Activated CD4-positive, CD25-positive, alpha-beta regulatory T cell treated with anti-CD3 and anti-CD28 coated beads, Interleukin-2, amount 50 U/mL, for 16 hours (primary cell): ENCODE data around the gene TCAIM.
"Not testable (repeated sequence)": the region's sequence is repeated elsewhere in the genome, so short reads cannot be mapped to it uniquely, and the experiment has no call there.

Experiments used
- DNase-seq: peaks from one replicate; pipeline ENCODE4 v3.0.0-alpha.2; 2020; ENCODE audit warnings: low read depth, low spot score

The TCAIM gene

GRCh38 chr3:44343421-44343820 is 4.9 kb downstream of the TCAIM start:
- no peak for DNase-seq

- DNase-seq: not testable (repeated sequence)
These were observed 8.0 kb downstream of the TCAIM start for GRCh38 chr3:44346590-44346989.

DNA sequence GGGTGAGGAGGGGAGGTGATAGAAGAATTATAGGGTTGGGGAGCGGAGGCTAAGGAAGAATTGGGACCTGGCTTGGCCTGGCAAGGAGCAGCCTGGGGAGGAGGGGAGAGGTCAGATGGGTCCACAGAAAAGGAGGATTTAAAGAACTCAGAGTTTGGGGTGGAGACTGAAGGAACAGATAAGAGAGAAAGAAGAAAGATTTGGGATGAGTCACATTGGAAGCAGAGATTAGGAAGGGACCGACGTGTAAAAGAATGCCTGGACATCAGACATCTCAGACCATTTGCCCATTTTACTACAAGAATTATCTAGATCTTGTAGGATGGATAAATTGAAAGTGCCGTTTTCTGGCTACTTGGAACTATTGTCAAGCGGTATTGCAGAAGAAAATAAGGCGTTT is 10.4 kb downstream of the TCAIM start:
- DNase-seq: no peak

- no peak for DNase-seq
These were observed 14.9 kb downstream of the TCAIM start for GRCh38 chr3:44353355-44353924.

- DNase-seq: no peak
These were observed 16.9 kb downstream of the TCAIM start for GRCh38 chr3:44355362-44356033.

GRCh38 chr3:44359146-44359751 is 20.7 kb downstream of the TCAIM start:
- no peak for DNase-seq

- DNase-seq: no peak
These were observed 25.0 kb downstream of the TCAIM start for GRCh38 chr3:44363591-44363990.

GRCh38 chr3:44365952-44366351 is 27.4 kb downstream of the TCAIM start:
- DNase-seq: no peak

GRCh38 chr3:44375450-44375849 is 36.9 kb downstream of the TCAIM start:
- DNase-seq: no peak

DNA sequence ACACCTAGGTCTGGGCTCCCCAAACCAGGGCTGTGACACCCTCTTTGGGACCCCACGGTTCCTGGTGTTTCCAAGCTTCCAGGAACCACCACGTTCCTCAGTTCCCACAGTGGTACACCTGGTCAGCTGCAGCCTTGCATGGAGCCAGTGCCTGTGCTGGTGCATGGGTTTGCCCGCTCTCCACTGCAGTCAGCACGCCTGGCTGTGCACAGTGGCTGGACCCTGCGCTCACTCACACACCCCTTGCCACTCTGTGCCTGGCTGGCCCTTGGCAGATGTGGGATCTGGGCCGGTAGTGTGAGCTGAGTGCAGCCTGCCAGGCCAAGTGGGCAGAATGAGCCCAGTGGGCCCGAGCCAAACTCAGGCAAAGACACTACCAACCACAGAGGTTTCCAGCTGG is 48.8 kb downstream of the TCAIM start:
- no peak for DNase-seq

DNA sequence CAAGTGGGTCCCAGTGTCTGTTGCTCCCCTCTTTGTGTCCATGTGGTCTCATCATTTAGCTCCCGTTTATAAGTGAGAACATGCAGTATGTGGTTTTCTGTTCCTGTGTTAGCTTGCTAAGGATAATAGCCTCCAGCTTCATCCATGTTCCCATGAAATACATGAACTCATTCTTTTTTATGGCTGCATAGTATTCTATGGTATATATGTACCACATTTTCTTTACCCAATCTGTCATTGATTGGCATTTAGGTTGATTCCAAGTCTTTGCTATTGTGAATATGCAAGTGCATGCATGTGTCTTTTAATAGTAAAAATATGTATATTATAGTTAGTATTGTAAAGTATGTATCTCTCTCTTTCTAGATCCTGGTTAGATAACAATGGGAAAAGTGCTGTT is 53.9 kb downstream of the TCAIM start:
- DNase-seq: no peak

GRCh38 chr3:44395714-44396113 is 57.1 kb downstream of the TCAIM start:
- DNase-seq: no peak

GRCh38 chr3:44396200-44397171 is 57.9 kb downstream of the TCAIM start:
- DNase-seq: no peak

GRCh38 chr3:44398271-44398670 is 59.7 kb downstream of the TCAIM start:
- DNase-seq: not testable (repeated sequence)

- no peak for DNase-seq
These were observed 60.3 kb downstream of the TCAIM start for GRCh38 chr3:44398853-44399252.

DNA sequence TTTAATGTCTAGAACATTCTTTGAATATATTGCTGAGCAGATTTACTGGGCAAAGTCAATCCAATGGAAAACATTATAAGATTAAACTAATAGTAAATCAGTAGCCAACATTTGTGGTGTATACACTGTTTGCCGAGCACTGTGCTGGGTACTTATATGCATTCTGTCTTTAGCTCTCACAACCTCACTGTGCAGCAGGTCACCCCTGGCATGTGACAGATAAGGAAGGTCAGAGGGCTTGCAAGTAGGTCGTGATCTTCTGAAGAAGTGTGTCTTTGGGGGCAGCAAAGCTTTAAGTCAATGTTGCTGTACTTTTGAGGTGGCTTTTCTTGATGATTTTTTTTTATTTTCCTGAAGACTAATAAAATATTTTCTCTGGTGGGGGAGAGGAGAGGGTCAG is 62.2 kb downstream of the TCAIM start:
- DNase-seq: no peak

DNA sequence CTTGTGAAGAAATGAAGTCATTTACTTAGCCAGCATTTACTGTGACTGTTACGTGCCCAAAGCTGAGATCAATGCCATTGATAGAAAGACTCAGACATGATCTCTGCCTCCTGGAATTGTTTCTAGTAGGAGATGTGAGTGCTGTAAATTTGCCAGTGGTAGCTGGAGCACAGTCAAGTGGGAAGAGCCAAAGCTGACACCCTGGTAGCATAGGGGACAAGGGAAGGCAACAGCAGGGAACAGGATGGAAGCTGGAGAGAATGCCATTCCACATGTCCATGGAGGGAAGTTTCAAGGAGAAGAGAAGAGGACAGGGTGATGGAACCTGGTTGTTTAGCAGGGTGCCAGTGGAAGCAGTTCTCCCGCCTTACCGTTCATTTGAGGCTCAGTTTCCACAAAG is 64.0 kb downstream of the TCAIM start:
- no peak for DNase-seq

GRCh38 chr3:44409640-44410410 is 71.3 kb downstream of the TCAIM start:
- DNase-seq: no peak

GRCh38 chr3:44411031-44411645 is 72.6 kb downstream of the TCAIM start:
- no peak for DNase-seq

GRCh38 chr3:44412365-44412764 is 73.8 kb downstream of the TCAIM start:
- DNase-seq: no peak

- no peak for DNase-seq
These were observed 76.0 kb downstream of the TCAIM start for GRCh38 chr3:44414517-44415090.
